HepG2 (cell line): ENCODE results near the gene JMJD8. TPM values are rescaled to one million over a fixed set of nuclear protein-coding genes. Genes with fewer than 3 reads are reported as not detected.

ENCODE experiments used
- CTCF ChIP-seq: sonication (generic); formaldehyde crosslinking; IDR thresholded peaks from 2 replicates; pipeline ENCODE4 v1.5.0; 2020; ENCODE audit warnings: mild to moderate bottlenecking, missing genetic modification reagents, moderate library complexity
- ELF1 ChIP-seq: sonication (generic); formaldehyde crosslinking; IDR thresholded peaks from 2 replicates; pipeline ENCODE4 v1.4.0; 2020; ENCODE audit warnings: missing genetic modification reagents
- KIAA2018 ChIP-seq: sonication (generic); formaldehyde crosslinking; IDR thresholded peaks from 2 replicates; pipeline ENCODE4 v1.5.0; 2020; ENCODE audit warnings: mild to moderate bottlenecking, missing genetic modification reagents, borderline replicate concordance
- MEIS2 ChIP-seq: sonication (generic); formaldehyde crosslinking; IDR thresholded peaks from 2 replicates; pipeline ENCODE4 v1.9.0; 2021; ENCODE audit warnings: mild to moderate bottlenecking, missing genetic modification reagents
- PCBP2 ChIP-seq: fragments of 200-400 bp; formaldehyde crosslinking; optimal IDR thresholded peaks from 2 replicates; pipeline ENCODE3; 2018; ENCODE audit warnings: low read length, low read depth; ENCODE audit not compliant: poor library complexity, severe bottlenecking
- RORA ChIP-seq: sonication (generic); formaldehyde crosslinking; IDR thresholded peaks from 2 replicates; pipeline ENCODE4 v1.5.0; 2020; ENCODE audit warnings: mild to moderate bottlenecking, missing genetic modification reagents, moderate library complexity
- SIN3A ChIP-seq: IDR thresholded peaks from 2 replicates; pipeline ENCODE4 v1.6.1; 2011; ENCODE audit warnings: low read depth, mild to moderate bottlenecking, control low read depth, low read length, borderline replicate concordance
- SP4 ChIP-seq: sonication (generic); formaldehyde crosslinking; IDR thresholded peaks from 2 replicates; pipeline ENCODE4 v1.8.1; 2023; ENCODE audit warnings: mild to moderate bottlenecking, missing genetic modification reagents
- ZFP37 ChIP-seq: sonication (generic); formaldehyde crosslinking; IDR thresholded peaks from 2 replicates; pipeline ENCODE4 v1.4.0; 2020; ENCODE audit warnings: missing genetic modification reagents, borderline replicate concordance
- ZNF207 ChIP-seq: fragments of 450-650 bp; IDR thresholded peaks from 2 replicates; pipeline ENCODE4 v1.6.1; 2016; ENCODE audit warnings: antibody characterized with exemption, borderline replicate concordance
- ZNF256 ChIP-seq: sonication (generic); formaldehyde crosslinking; conservative IDR thresholded peaks from 2 replicates; pipeline ENCODE4 v1.4.0; 2020; ENCODE audit warnings: missing genetic modification reagents
- ZNF543 ChIP-seq: sonication (generic); formaldehyde crosslinking; IDR thresholded peaks from 2 replicates; pipeline ENCODE4 v1.4.0; 2020; ENCODE audit warnings: mild to moderate bottlenecking, missing genetic modification reagents
- ZNF552 ChIP-seq: sonication (generic); formaldehyde crosslinking; IDR thresholded peaks from 2 replicates; pipeline ENCODE4 v1.9.0; 2022; ENCODE audit warnings: missing genetic modification reagents, mild to moderate bottlenecking, borderline replicate concordance
- ZNF652 ChIP-seq: IDR thresholded peaks from 2 replicates; pipeline ENCODE4 v1.6.1; 2016; ENCODE audit warnings: low read depth, borderline replicate concordance
- ZNF75D ChIP-seq: sonication (generic); formaldehyde crosslinking; IDR thresholded peaks from 2 replicates; pipeline ENCODE4 v1.8.1; 2023; ENCODE audit warnings: missing genetic modification reagents, mild to moderate bottlenecking, borderline replicate concordance
- ZSCAN29 ChIP-seq: sonication (generic); formaldehyde crosslinking; conservative IDR thresholded peaks from 2 replicates; pipeline ENCODE4 v1.4.0; 2020; ENCODE audit warnings: mild to moderate bottlenecking, missing genetic modification reagents
- polyA plus RNA-seq, 8 experiments: library from polyadenylated mRNA; depleted of rRNA in 3 of 8; stranded (reverse) in 7 of 8; unstranded in 1 of 8; fragments of >200 nt; fragmentation: Illumina TruSeq in 4 of 8; extraction: Trizol in 4 of 8; gene quantifications; 2 replicates each; pipeline versions ENCODE4 v1.2.1 to v1.2.3, GENCODE V29; 2011 to 2016; ENCODE audit warnings: low read depth in 4 of 8, missing spikeins in 1 of 8, mixed read lengths in 1 of 8; ENCODE audit not compliant: insufficient read depth in 1 of 8
- total RNA-seq, 5 experiments: library from RNA; depleted of rRNA; stranded (reverse); fragments of >200 nt; fragmentation: Illumina TruSeq; extraction: Trizol; gene quantifications; 2 replicates each; pipeline ENCODE4 v1.2.3, GENCODE V29; 2016; ENCODE audit warnings: low read depth in 1 of 5
- TF ChIP-seq, protein P1 (sequence below): sonication (generic); formaldehyde crosslinking; IDR thresholded peaks from 2 replicates; pipeline ENCODE4 v1.4.0; 2020; ENCODE audit warnings: missing genetic modification reagents
- TF ChIP-seq, protein P2 (sequence below): IDR thresholded peaks from 2 replicates; pipeline ENCODE4 v1.6.1; 2016; ENCODE audit warnings: missing compliant biosample characterization, missing genetic modification reagents, borderline replicate concordance

The JMJD8 gene
- total and polyA plus RNA-seq, 2 of the 13 experiments (the other 11 are each of a cell fraction or from before 2014, with no cell fraction given): 2.6 to 11.8 TPM

DNA sequence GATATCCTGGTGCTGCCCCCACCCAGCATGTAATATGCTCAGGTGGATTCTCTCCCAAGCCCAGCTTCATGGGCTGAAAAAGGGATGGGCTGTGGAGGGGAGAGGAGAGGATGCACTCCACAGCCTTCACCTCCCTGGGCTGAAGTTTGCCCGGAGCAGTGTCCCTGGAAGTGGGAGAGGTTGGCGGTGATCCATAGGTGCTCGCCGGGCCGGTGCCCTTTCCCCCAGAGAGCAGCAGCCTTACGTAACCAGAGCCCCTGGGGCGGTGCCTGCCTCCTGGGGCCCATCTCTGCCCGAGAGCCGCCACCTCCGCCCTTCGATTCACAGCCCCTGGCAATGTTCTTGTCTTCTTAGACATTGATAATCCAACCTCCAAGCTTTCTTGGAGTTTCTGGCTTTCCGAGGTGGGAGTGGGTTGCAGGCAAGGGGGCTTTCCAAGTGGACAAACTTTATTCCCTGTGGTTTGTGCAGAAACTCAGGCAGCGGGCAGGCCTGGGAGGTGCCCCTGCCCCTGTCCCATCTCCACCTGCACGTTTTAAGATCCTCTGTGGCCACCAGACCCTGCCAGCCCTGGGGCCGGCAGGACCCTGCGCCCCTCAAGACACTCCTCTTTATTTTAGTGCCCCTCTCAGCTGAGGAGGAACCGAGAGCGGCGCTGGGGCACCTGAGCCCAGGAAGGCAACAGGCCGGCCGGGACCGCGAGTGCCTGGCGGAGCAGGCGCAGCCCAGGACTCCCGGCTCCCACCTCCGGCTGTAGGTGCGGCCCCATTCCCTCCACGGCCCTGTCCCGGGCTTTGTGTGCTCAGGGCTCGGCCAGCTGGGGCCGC, 38.1 kb downstream of the JMJD8 start (continued):
- TF ChIP-seq, protein P1, sequence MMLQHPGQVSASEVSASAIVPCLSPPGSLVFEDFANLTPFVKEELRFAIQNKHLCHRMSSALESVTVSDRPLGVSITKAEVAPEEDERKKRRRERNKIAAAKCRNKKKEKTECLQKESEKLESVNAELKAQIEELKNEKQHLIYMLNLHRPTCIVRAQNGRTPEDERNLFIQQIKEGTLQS: no peak
- TF ChIP-seq PCBP2 (no peak), ZFP37 (CRISPR knock-in tag) (no peak), RORA (CRISPR knock-in tag) (no peak), KIAA2018 (CRISPR knock-in tag) (no peak), SP4 (CRISPR knock-in tag) (no peak; the same call in 1 of the 2 replicates), ZNF552 (CRISPR knock-in tag) (no peak), ZSCAN29 (CRISPR knock-in tag) (no peak), SIN3A (peak; percentile 13; the same call in 1 of the 2 replicates), ZNF256 (CRISPR knock-in tag) (no peak), ZNF75D (CRISPR knock-in tag) (no peak), ZNF207 (no peak), CTCF (CRISPR knock-in tag) (no peak; the same call in 1 of the 2 replicates), ZNF652 (CRISPR knock-in tag) (no peak), MEIS2 (CRISPR knock-in tag) (no peak), ZNF543 (CRISPR knock-in tag) (no peak), ELF1 (CRISPR knock-in tag) (0 out of 2 replicates have a peak, but pooled peaks have one; percentile 31)
- TF ChIP-seq, protein P2, sequence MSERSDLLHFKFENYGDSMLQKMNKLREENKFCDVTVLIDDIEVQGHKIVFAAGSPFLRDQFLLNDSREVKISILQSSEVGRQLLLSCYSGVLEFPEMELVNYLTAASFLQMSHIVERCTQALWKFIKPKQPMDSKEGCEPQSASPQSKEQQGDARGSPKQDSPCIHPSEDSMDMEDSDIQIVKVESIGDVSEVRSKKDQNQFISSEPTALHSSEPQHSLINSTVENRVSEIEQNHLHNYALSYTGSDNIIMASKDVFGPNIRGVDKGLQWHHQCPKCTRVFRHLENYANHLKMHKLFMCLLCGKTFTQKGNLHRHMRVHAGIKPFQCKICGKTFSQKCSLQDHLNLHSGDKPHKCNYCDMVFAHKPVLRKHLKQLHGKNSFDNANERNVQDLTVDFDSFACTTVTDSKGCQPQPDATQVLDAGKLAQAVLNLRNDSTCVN (CRISPR knock-in tag): no peak
